ENCODE data around the gene GADL1. TPM values are rescaled to one million over a fixed set of nuclear protein-coding genes. Genes with fewer than 3 reads are reported as not detected.

The GADL1 gene
- total RNA-seq, 1 donor from 2014 or later: 0.27 TPM

DNA sequence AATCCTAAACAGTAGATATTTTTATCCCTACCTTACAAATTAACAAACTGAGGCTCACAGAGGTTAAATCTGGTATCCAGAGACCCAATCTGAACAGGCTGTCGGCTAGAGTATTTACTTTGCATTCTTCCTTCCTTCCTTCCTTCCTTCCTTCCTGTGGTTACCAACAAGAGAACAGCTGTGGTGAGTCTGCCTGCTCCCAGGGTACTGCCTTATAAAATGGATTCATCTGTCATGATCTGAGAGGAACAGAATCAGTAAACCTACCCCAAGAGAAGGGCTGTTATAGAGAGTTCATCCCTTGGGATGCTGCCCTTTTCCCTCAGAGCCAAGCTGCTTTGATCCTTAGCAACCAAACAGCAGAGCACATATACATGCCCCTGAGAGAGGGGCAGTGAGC is 3.6 kb downstream of the GADL1 start:
- ATAC-seq: no peak
- DNase-seq (ENCODE audit: low spot score): no peak

DNA sequence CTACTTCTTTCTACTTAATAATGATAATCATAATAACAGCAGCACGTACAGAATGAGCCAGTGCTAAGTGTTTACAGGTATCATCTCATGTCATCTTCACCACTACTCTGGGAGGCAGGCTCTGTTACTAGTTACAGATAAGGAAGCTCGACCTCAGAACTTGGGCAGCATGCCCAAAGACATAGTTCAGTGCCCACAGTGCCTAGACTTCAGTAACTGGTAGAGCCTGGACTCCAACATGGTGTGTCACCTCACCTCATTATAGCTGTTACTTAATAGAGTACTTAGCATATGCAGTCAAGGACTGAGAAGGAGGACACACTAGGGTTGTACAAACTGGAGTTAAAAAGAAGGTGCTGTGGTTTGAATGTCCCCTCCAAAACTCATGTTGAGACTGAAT is 7.6 kb downstream of the GADL1 start:
- DNase-seq (ENCODE audit: low spot score) (no peak), ATAC-seq (no peak)
- intact Hi-C loops (cut with DNase I): no loop called here

More for the DNA sequence above, 3.6 kb downstream of the GADL1 start:
- intact Hi-C loops (cut with DNase I): loop anchor here (2.0 kb wide), 1 partner anchor 72 kb away; no protein-coding TSS in a partner anchor

DNA sequence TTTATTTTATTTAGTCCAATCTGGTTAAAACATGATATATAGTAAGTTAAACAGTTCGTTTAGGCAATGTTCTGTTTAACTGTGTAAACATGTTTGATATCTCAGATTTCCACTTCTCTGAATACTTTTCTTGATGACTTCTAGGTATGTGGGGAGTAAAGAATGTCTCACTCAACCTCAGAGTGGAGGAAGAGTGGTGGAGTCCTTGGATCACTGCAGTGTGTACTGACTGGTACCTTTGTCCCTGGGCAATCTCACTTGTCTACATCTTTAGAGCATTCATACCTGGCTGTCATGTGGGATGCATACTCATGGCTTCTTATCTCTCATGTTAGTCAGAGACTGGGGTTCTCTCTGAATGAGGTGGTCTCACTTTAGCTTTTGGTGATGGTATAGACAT is 15.6 kb downstream of the GADL1 start:
- intact Hi-C loops (cut with DNase I): no loop called here
- DNase-seq (ENCODE audit: low spot score) (no peak), ATAC-seq (no peak)

DNA sequence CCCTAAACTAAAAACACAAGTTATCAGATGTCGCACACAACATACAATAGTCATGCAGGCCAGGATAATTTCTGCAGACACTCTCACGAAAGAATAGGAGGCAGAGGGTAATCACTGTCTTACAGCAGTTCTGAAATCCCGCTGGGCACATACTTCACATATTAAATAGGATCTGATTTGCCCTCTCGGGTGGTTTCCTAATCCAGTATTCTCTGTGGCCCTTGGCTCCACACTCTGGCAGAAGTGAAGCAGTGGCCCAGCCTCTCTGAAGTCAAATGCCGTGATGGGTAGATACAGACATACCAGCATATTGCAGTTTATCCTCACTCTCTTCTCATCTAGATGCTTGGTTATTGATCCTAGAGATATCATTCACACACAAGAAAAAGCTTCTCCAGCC is 19.0 kb downstream of the GADL1 start:
- ATAC-seq (no peak), DNase-seq (ENCODE audit: low spot score) (no peak)
- intact Hi-C loops (cut with DNase I): no loop called here

DNA sequence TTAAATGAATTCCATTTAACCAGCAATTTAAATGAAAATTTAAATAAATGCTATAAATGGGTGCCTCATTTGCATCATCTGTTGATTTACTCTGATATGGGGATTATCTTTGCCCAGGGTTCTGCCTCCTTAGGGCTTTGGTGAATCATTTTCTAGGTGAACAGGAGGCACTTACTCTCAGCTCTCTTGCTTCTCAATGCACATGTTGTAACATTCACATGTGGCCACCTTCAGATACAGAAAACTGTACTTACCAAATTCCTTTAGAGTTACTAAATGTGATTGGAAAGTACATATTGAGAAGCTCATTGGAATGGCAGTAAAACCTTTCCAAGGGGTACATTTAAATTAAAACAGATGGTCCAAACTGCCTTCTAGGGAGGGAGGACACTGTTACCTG is 20.8 kb downstream of the GADL1 start:
- ATAC-seq (no peak), DNase-seq (ENCODE audit: low spot score) (no peak)
- intact Hi-C loops (cut with DNase I): no loop called here

DNA sequence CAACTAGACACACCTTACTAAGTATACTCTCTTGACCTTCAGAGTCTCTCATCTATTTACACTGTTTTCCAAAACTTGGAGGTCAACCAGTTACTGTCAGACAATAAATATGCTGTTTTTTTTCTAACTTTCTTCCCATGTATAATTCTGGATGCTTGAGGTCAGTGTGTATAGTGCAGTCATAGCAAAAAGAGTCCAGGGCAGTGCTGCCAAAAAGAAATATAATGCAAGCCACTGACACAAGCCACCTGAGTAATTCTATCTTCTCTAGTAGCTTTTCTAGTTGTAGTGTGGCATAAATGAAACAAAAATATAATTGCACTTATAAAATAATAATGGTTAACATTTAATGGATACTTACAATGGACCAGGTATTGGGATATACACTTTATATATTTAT is 21.6 kb downstream of the GADL1 start:
- DNase-seq (ENCODE audit: low spot score) (no peak), ATAC-seq (no peak)
- intact Hi-C loops (cut with DNase I): no loop called here

DNA sequence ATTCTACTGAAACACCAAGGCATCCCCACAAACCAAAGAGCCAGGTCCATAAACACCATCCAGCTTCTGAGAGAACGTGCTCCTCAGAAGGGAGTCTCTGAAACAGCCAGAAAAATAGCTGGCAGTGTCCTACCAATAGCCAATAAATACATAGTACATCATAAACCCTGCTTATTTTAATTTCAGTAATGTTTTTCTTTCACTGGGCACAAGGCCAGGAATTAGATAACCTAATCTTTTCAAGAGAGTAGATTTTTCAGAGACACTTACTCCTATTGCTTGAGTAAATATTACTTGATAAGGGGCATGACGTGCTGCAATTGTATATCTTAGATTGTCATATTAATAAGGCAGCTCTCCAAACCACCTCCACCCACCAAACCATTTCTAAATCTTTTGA is 22.7 kb downstream of the GADL1 start:
- DNase-seq (ENCODE audit: low spot score): no peak
- no peak for ATAC-seq
- intact Hi-C loops (cut with DNase I): no loop called here

DNA sequence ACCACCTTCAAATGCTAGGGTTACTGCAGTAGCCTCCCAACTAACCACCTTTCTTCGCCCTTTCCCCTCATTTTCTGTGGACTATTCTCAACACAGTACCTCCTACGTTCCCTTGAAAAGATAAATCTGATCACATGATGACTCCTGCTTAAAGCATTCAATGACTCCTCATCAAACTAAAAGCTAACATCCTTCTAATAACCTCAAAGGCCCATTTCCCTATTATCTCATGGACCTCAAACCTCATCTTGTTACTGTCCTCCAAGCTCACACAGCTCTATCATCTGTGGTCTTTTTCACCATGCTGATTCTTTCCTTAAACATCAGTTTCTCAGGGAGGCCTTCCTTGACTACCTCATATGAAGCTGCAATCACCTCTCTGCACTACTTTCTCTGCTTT is 29.6 kb downstream of the GADL1 start:
- intact Hi-C loops (cut with DNase I): no loop called here
- ATAC-seq: no peak
- DNase-seq (ENCODE audit: low spot score): no peak

DNA sequence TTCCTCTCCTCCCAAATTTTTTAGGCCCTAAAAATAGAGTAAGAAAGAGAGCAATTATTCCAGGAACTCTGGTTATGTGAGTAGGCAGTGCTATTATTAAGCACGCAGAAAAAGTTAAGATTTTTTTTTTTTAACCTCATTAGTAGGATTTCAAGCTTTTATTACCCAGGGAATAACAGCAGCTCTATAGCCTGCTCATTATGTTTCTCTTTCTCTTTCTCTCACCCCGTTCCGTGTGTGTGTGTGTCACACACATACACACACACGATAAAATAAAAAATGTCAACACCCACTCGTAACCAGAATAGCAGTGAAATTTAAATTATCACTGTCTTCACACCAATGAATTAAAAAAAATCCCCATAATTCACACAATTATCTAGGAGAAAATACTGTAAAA is 30.3 kb downstream of the GADL1 start:
- ATAC-seq (no peak), DNase-seq (ENCODE audit: low spot score) (no peak)
- intact Hi-C loops (cut with DNase I): no loop called here

DNA sequence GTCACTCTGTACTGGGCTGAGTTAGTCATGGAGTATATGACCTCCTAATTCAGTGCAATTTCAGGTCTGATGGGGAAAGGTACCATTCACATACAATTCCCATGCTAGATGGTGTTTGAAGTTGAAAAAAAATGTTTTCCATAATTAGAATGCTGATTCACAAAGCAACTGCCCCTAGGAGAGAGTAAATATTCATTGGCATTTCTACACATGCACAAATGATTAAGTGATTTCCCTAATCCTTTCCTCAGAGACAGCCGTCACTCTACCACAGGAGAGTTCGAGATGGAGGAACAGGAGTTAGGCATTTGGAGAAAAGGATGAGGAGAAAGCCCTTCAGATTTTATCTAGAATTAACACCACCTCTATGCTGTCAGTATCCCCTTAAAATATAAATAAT is 32.5 kb downstream of the GADL1 start:
- intact Hi-C loops (cut with DNase I): no loop called here
- ATAC-seq (no peak), DNase-seq (ENCODE audit: low spot score) (no peak)

DNA sequence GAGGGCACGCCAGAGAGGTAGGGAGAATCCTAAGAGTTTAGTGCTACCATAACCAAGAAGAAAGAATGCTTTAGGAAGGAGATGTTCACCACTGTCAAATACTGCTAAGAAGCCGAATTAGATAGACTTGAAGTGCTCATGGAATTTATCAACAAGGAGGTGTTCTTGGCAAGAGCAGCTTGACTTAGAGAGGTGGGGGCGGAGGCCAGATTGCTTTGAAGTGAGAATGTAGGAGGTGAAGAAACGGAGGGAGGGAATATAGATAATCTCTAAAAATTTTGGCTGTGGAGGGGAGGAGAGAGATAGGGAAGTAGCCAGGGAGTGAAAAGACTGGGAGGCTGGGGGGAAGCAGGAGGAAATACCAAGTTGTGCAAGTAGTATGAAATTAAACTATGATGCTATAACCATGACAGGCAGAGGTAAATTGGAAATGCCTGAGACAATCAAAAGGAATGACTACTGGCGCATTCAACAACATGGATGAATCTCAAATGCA is 35.5 kb downstream of the GADL1 start:
- DNase-seq (ENCODE audit: low spot score) (no peak), ATAC-seq (no peak)
- intact Hi-C loops (cut with DNase I): no loop called here

DNA sequence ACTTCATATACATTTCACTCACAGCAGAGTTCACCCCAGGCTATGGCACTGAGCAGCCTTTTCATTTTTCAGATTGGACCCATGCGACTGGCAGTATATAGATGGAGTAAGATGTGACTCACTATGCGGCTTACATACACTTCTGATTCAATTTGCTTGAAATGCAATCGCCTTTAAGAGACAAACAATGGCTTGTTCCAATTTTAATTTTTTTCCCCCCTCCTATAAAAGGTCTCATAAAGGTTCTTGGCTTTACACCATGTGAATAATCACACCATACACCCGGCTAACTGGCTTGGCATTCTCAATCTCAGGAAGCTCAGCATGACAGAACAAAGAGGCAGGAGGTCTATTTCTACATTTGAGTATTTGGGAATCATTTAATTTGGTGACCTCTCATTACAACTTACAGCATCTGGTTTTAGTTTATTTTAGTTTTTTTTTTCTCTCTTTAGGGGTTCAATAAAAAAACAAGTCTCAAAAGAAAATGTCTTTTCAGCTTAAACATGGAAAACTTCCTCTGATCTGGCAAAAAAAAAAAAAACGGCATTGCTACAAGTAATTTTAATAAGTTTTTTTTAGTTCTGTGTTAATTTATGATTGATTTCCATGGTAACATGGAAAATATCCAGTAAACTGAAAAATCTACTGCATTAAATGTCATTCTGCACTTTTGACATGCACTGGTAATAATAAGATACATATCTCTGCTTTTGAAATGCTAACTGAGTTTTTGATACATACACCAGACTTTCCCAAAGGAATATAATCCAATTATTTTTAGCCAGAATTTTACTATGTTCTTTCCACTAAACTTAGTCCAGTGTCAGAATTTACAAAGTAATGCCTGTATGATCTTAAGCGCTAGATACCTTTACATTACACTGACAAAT is 38.8 kb downstream of the GADL1 start:
- intact Hi-C loops (cut with DNase I): no loop called here
- ATAC-seq: no peak
- no peak for DNase-seq (ENCODE audit: low spot score)

DNA sequence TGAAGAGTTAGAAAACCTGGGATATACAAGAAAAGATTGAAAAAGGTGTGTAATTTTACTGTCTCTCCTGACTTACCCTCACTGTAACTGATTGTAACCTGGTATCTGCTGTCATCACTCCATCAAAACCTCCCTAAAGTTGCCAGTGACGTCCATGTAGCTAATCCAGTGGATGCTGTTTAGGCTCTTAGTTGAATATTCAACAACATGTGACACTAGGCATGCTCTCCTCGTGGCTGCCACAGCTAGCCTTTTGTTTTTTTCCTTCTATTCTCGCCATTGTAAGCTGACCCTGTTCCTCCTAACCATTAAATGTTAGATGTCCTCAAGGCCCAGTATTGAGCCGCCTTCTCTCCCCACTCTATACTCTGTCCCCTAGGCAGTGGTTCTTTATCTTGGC is 41.6 kb downstream of the GADL1 start:
- no peak for DNase-seq (ENCODE audit: low spot score)
- intact Hi-C loops (cut with DNase I): no loop called here
- ATAC-seq: no peak

DNA sequence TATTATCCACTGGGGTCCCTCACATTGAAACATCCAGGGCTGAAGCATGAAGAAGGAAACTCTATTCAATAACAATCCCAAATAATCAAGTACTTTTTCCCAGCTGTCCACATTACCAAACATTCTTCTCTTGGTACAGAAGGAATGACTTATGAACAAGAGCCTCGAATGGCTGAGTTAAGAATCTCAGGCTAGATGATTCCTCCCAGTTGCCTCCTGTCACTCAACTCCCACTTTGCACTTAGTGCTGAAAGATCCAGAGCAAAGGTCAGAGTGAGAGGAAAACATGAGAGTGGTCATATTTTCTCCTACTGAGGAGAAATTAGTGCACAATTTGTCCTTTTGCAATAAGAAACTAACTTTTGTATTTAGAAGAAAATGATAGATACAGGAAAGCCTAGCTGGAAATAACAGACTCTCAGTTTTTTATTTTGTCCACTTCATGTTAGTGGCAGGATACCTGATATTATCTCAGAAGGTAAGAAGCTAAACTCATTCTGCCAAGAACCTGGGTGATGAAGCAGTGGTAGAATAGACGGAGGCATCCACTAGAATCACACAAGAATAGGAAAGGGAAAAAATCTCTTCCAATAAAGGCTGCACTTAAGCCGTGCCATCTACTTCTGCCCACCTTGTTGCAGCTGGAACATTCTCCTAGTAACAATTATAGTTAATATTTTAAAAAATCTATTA is 46.2 kb downstream of the GADL1 start:
- ATAC-seq (peak; percentile 18), DNase-seq (ENCODE audit: low spot score) (no peak)
- intact Hi-C loops (cut with DNase I): no loop called here

DNA sequence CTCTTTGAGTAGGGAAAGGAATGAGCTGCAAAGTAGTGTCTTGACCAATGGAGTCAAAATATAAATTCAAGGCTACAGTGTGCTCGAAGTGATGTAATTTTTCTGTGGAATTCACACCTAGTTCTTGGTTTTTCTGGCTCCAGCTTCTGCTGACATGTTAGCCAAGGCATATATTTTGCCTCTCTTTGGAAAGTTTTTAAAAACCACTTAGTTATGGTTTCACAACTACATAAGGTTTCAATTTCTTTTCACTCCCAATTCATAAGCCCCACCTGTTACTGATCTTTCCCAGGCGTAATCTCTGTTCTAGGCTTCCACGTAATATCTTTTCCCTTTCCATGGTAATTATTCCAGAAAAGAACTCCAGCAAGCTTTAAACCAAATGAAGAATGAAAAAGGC is 46.9 kb downstream of the GADL1 start:
- intact Hi-C loops (cut with DNase I): no loop called here
- DNase-seq (ENCODE audit: low spot score): no peak
- peak; percentile 69 for ATAC-seq

DNA sequence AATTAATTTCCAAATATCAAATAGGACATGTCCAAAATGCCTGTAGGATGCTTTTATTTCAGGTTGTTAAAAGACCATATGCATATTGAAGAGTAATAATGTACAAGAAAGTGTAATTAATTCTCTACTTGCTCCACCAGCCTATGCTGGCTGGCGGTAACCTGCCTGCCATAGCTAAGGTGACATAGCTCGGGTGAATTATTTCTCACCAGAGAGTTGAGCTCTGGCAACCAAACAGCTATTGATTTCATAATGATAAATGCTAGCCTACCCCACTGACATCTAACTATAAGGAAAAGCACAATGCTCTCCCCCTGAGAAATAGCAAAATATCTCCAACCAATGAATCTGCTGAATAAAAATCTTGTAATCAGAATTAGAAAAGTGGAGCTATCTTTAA is 48.9 kb downstream of the GADL1 start:
- ATAC-seq (no peak), DNase-seq (ENCODE audit: low spot score) (no peak)
- intact Hi-C loops (cut with DNase I): no loop called here

DNA sequence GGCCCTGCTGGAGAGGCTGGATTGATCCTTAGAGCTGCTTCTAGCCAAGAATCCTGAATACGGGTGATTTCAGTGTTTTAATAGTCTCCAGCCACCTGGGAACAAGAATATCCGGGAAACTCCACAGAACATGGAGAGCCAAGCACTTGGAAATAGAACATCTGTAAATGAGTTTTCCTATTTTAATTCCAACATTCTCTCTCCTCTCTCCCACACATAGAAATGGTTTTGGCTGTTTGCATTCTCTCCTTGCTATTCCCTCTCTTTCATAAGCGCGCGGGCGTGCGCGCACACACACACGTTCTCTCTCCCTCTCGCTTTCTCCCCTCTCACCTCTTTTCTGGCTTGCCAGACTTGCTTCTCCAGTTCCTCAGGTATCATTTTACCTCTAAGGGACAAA is 50.6 kb downstream of the GADL1 start:
- ATAC-seq (no peak), DNase-seq (ENCODE audit: low spot score) (no peak)
- intact Hi-C loops (cut with DNase I): no loop called here

DNA sequence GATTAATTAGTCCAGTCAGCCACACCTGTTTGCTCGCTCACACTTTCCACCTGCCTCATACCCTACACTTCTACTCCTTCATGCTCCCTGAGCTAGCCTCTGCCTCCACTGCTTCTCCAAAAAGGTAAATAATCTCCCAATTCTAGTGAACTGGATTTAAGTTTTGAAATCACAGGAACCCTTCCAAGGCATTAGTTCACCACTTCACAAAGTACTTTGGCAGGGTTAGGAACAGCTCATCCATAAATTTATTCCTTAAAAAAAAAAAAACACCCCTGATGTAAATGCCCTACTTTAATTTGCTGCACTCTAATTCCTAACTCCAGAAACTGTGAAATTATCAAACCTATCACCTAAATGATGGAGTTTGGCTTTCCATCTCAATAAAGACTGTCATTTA is 58.3 kb downstream of the GADL1 start:
- DNase-seq (ENCODE audit: low spot score) (no peak), ATAC-seq (no peak)
- intact Hi-C loops (cut with DNase I): no loop called here

DNA sequence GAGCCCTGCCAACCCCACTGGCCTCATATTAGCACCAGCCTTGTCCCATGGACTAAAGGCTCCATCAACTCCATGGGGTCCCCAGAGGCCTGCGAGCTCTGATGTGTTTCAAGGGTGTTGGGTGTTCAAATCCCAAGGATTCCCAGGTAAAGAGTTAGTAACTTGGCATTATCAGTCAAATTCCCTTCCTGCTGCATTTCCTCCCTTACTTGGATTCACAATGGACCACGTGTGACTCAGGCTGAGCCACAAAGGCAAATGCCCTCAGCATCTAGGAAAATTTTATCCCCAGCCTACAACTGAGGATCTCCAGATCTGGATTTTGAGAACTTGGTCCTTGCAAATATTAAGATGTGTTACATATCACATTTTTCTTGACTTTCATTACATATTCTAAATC is 58.8 kb downstream of the GADL1 start:
- DNase-seq (ENCODE audit: low spot score) (no peak), ATAC-seq (no peak)
- intact Hi-C loops (cut with DNase I): no loop called here

DNA sequence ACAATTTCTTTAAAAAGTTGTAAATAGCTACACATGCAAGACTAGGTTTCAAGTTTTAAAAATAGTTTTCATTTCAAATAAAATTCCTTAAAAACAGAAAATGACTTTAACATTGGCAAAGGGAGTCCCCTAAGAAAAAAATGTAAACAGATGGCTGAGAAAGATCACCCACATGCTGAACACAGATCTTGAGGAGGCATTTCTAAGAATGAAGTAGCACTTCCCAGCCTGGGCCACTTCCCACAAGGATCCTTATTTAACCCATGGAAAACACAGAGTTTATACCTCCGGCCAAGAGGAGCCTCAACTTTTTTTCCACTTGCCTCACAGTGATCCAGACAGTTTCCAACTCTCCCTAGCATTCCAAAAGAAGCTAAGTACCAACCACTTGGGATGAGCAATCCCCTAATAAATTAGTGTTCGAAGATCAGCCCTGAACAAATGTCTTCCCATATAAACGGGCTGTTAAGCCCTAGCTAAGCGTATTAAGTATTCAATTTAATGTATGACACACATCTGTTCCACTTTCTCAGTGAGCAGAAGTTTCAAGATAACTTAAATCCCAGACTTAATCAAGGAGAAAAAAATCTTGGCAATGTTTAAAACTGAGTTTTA is 61.4 kb downstream of the GADL1 start:
- no peak for ATAC-seq
- intact Hi-C loops (cut with DNase I): no loop called here
- DNase-seq (ENCODE audit: low spot score): no peak

Measured in sciatic nerve (tissue), 2 donors.